Measurements from ENCODE around the gene SEMA3E. TPM values are rescaled to one million over a fixed set of nuclear protein-coding genes. Genes with fewer than 3 reads are reported as not detected.

The SEMA3E gene
- total RNA-seq, 2 donors from 2014 or later, result 339 to 438 TPM

DNA sequence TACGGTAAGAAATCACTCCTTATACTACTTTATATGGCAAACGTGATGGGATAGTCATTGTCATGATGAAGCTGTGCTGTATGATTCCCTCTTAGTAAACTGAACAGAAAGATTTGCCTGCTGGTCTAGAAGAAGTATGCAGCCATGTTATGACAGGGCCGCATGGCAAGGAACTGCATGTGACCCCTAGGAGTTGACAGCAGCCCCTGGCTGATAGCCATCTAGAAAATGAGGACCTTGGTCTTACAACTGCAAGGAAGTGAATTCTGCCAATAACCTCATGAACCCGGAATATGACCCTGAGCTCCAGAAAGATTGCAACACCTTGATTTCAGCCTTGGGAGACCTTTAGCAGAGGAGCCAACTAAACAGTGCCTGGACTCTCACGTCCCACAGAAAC is 193.3 kb downstream of the SEMA3E start:
- peaks cover 39% of the 10 kb centered on the region for H3K4me1 Mint-ChIP-seq
- no peak overlapping the region for H3K27ac Mint-ChIP-seq
- no peak overlapping the region for H3K27ac ChIP-seq (ENCODE audit: low read depth, low read length)
- no peaks in the 10 kb centered on the region for H3K27me3 ChIP-seq (ENCODE audit: control insufficient read depth, insufficient read depth, low read length, poor library complexity, severe bottlenecking)
- no peaks in the 10 kb centered on the region for H3K9me3 Mint-ChIP-seq
- DNase-seq, result no peak
- no peaks in the 10 kb centered on the region for H3K9me3 ChIP-seq (ENCODE audit: control insufficient read depth, low read length)
- peaks cover 10% of the 10 kb centered on the region for H3K36me3 Mint-ChIP-seq (ENCODE audit: low read depth)
- H3K9ac ChIP-seq (ENCODE audit: extremely low read depth, low read length, poor library complexity, severe bottlenecking), result no peak overlapping the region
- WGBS, 2 experiments (ENCODE audit: insufficient coverage in 1 of 2, insufficient read length in 1 of 2), result 83 to 91% methylated on average over 5 of the region's 5 CpGs
- no peaks in the 10 kb centered on the region for H3K27me3 Mint-ChIP-seq (ENCODE audit: insufficient read depth)
- no peak for TF ChIP-seq CTCF (conservative IDR thresholded peaks at IDR 0.05)
- H3K4me1 ChIP-seq (ENCODE audit: control insufficient read depth, insufficient read depth, low read length), result peaks cover 8% of the 10 kb centered on the region
- no peak overlapping the region for H3K4me3 Mint-ChIP-seq
- H3K36me3 ChIP-seq (ENCODE audit: control insufficient read depth, insufficient read depth, low read length), result peaks cover 14% of the 10 kb centered on the region
- no peak overlapping the region for H3K4me3 ChIP-seq (ENCODE audit: low read length)

DNA sequence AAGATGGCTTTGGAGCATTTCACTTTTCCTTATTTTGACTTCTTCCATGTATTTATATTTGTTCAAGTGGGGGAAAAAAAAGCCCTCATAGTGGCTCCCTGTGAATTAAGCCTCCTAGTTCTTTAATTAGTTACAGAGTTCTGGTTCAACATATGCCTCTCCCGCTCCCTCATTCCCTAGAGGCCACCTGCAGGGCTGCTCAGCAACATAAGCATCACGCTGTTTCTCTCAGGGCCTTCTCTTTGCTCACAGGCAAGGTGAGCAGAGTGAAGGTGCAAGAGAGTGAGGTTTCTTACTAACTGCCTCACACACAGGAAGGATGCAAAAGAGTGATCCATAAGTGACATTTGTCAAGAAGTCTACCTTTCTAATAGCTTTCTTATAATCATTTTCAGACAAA is 196.7 kb downstream of the SEMA3E start:
- Mint-ChIP-seq H3K27ac (peak overlapping the region; percentile 46), H3K4me1 (peaks cover 17% of the 10 kb centered on the region), H3K36me3 (ENCODE audit: low read depth) (peaks cover 14% of the 10 kb centered on the region), H3K4me3 (no peak overlapping the region), H3K27me3 (ENCODE audit: insufficient read depth) (no peaks in the 10 kb centered on the region), H3K9me3 (no peaks in the 10 kb centered on the region)
- H3K4me1 ChIP-seq (ENCODE audit: control insufficient read depth, insufficient read depth, low read length), result no peaks in the 10 kb centered on the region
- peaks cover 10% of the 10 kb centered on the region for H3K36me3 ChIP-seq (ENCODE audit: control insufficient read depth, insufficient read depth, low read length)
- H3K9ac ChIP-seq (ENCODE audit: extremely low read depth, low read length, poor library complexity, severe bottlenecking), result no peak overlapping the region
- WGBS, 2 experiments (ENCODE audit: insufficient coverage in 1 of 2, insufficient read length in 1 of 2), result 52% methylated on average over 2 of the region's 2 CpGs; no CpG with 5 or more reads in 1 of the 2 experiments
- TF ChIP-seq CTCF (conservative IDR thresholded peaks at IDR 0.05), result peak; percentile 39
- DNase-seq, result peak; percentile 73
- H3K27ac ChIP-seq (ENCODE audit: low read depth, low read length), result no peak overlapping the region
- no peaks in the 10 kb centered on the region for H3K9me3 ChIP-seq (ENCODE audit: control insufficient read depth, low read length)
- no peaks in the 10 kb centered on the region for H3K27me3 ChIP-seq (ENCODE audit: control insufficient read depth, insufficient read depth, low read length, poor library complexity, severe bottlenecking)
- H3K4me3 ChIP-seq (ENCODE audit: low read length), result no peak overlapping the region

GRCh38 chr7:83451501-83452045 is 197.4 kb downstream of the SEMA3E start:
- Mint-ChIP-seq H3K36me3 (ENCODE audit: low read depth) (peaks cover 15% of the 10 kb centered on the region), H3K9me3 (no peaks in the 10 kb centered on the region), H3K4me3 (no peak overlapping the region), H3K4me1 (peaks cover 13% of the 10 kb centered on the region), H3K27ac (no peak overlapping the region), H3K27me3 (ENCODE audit: insufficient read depth) (no peaks in the 10 kb centered on the region)
- Histone ChIP-seq H3K9me3 (ENCODE audit: control insufficient read depth, low read length) (no peaks in the 10 kb centered on the region), H3K4me1 (ENCODE audit: control insufficient read depth, insufficient read depth, low read length) (no peaks in the 10 kb centered on the region), H3K36me3 (ENCODE audit: control insufficient read depth, insufficient read depth, low read length) (peaks cover 10% of the 10 kb centered on the region), H3K4me3 (ENCODE audit: low read length) (no peak overlapping the region), H3K9ac (ENCODE audit: extremely low read depth, low read length, poor library complexity, severe bottlenecking) (no peak overlapping the region), H3K27me3 (ENCODE audit: control insufficient read depth, insufficient read depth, low read length, poor library complexity, severe bottlenecking) (no peaks in the 10 kb centered on the region), H3K27ac (ENCODE audit: low read depth, low read length) (no peak overlapping the region)
- TF ChIP-seq CTCF (conservative IDR thresholded peaks at IDR 0.05), result no peak
- DNase-seq, result no peak
- 79 to 92% methylated on average over 3 to 4 of the region's 4 CpGs for WGBS, 2 experiments (ENCODE audit: insufficient coverage in 1 of 2, insufficient read length in 1 of 2)
